Measurements from ENCODE around the gene SLFN5. TPM values are rescaled to one million over a fixed set of nuclear protein-coding genes. Genes with fewer than 3 reads are reported as not detected.

SLFN5 gene
- total and polyA plus RNA-seq, 2 donors (not counting 1 experiment from before 2014, with no cell fraction given): 0.82 to 12.5 TPM

DNA sequence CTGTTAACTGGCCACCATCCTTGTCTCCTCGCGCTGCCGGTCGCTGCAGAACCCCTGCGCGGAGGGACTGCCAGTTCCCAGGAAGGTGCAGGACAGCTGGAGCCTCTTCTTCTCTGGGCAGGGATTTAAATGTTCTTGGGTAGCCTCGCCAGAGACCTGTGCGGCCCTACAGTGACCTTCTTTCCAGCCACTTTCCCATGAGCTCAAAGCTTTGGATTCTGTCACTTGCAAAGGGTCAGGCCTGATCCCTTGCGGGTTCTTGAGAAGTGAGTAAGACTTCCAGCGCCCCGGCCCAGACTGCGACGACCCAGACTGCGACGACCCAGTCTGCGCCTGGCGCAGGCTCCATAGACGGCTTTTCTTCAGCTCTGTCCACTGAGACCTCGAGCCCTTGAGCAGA is 1.4 kb upstream of the SLFN5 start:
- H3K4me1 Mint-ChIP-seq: peaks cover 37% of the 10 kb centered on the region
- DNase-seq (no peak), ATAC-seq (ENCODE audit: low read depth) (no peak)
- Histone ChIP-seq H3K27me3 (replicated peaks in 1 of 4; ENCODE audit: control extremely low read depth in 1 of 4, control insufficient read depth in 3 of 4, insufficient read depth in 4 of 4, low read length in 3 of 4) (no peaks in the 10 kb centered on the region), H3K4me1 (ENCODE audit: control insufficient read depth in 2 of 2, insufficient read depth in 2 of 2, low read length in 2 of 2) (peaks cover 23 to 35% of the 10 kb centered on the region in 2 donors), H3K9ac (ENCODE audit: low read length) (peak overlapping the region; percentile 88), H3K9me3 (ENCODE audit: control extremely low read depth in 1 of 3, control insufficient read depth in 2 of 3, insufficient read depth in 1 of 3, low read length in 2 of 3) (no peaks in the 10 kb centered on the region), H3K27ac (ENCODE audit: low read length in 2 of 2) (no peak overlapping the region), H3K4me3 (ENCODE audit: control extremely low read depth in 1 of 5, extremely low read depth in 1 of 5, insufficient read depth in 1 of 5, low read depth in 2 of 5, low read length in 4 of 5) (peak overlapping the region in 1 of 5 experiments; percentile 98), H3K4me2 (replicated peaks; ENCODE audit: low read depth, low read length, poor library complexity, severe bottlenecking) (peak overlapping the region; percentile 86), H2AFZ (ENCODE audit: insufficient read depth, low read depth, low read length, poor library complexity, severe bottlenecking) (peak overlapping the region; percentile 94), H3K79me2 (ENCODE audit: control insufficient read depth, insufficient read depth, low read length) (peaks cover 24% of the 10 kb centered on the region), H4K20me1 (ENCODE audit: control insufficient read depth, insufficient read depth, low read length, poor library complexity, severe bottlenecking) (peaks cover 10% of the 10 kb centered on the region), H3K36me3 (replicated peaks in 1 of 2; ENCODE audit: control extremely low read depth in 1 of 2, control insufficient read depth in 1 of 2, extremely low read depth in 1 of 2, insufficient read depth in 2 of 2, low read length in 1 of 2) (no peaks in the 10 kb centered on the region)
- H3K27ac Mint-ChIP-seq: peak overlapping the region; percentile 60
- no peak for TF ChIP-seq EZH2 (IDR thresholded peaks at IDR 0.05; ENCODE audit: borderline replicate concordance, insufficient read depth, low read depth, low read length, poor library complexity, severe bottlenecking)
- TF ChIP-seq, protein P1, sequence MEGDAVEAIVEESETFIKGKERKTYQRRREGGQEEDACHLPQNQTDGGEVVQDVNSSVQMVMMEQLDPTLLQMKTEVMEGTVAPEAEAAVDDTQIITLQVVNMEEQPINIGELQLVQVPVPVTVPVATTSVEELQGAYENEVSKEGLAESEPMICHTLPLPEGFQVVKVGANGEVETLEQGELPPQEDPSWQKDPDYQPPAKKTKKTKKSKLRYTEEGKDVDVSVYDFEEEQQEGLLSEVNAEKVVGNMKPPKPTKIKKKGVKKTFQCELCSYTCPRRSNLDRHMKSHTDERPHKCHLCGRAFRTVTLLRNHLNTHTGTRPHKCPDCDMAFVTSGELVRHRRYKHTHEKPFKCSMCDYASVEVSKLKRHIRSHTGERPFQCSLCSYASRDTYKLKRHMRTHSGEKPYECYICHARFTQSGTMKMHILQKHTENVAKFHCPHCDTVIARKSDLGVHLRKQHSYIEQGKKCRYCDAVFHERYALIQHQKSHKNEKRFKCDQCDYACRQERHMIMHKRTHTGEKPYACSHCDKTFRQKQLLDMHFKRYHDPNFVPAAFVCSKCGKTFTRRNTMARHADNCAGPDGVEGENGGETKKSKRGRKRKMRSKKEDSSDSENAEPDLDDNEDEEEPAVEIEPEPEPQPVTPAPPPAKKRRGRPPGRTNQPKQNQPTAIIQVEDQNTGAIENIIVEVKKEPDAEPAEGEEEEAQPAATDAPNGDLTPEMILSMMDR (IDR thresholded peaks at IDR 0.05): no peak
- no peaks in the 10 kb centered on the region for H3K9me3 Mint-ChIP-seq (ENCODE audit: insufficient read depth)
- intact Hi-C loops (cut with micrococcal nuclease): loop anchor here (5.0 kb wide), 6 partner anchors 101 to 561 kb away; partner anchors contain the start of genes CCT6B, LIG3, SLFN13 and ZNF830
- ChIA-PET POLR2A (no interaction called here), CTCF (interaction anchor here (1.7 kb wide), 1 partner anchor 71 kb away, joined by 4 read pairs; no protein-coding TSS in a partner anchor)
- peaks cover 7% of the 10 kb centered on the region for H3K27me3 Mint-ChIP-seq
- WGBS (ENCODE audit: insufficient coverage): 95% methylated on average over 19 of the region's 19 CpGs
- H3K4me3 Mint-ChIP-seq: peak overlapping the region; percentile 99

GRCh38 chr17:35242158-35242804 is 591 bp upstream of the SLFN5 start:
- peak overlapping the region; percentile 88 for H3K9ac ChIP-seq (ENCODE audit: low read length)
- Mint-ChIP-seq H3K4me3 (peak overlapping the region; percentile 99), H3K27me3 (peaks cover 9% of the 10 kb centered on the region), H3K9me3 (ENCODE audit: insufficient read depth) (no peaks in the 10 kb centered on the region), H3K4me1 (peaks cover 33% of the 10 kb centered on the region), H3K27ac (peak overlapping the region; percentile 97)
- peak; percentile 79 for DNase-seq
- H3K27me3 ChIP-seq (replicated peaks in 1 of 4; ENCODE audit: control extremely low read depth in 1 of 4, control insufficient read depth in 3 of 4, insufficient read depth in 4 of 4, low read length in 3 of 4): no peaks in the 10 kb centered on the region
- peak overlapping the region; percentile 75 to 79 for H3K27ac ChIP-seq (ENCODE audit: low read length in 2 of 2)
- ChIA-PET POLR2A (no interaction called here), CTCF (interaction anchor here (1.2 kb wide), 1 partner anchor 14 kb away, joined by 4 read pairs; no protein-coding TSS in a partner anchor)
- H3K79me2 ChIP-seq (ENCODE audit: control insufficient read depth, insufficient read depth, low read length): peaks cover 31% of the 10 kb centered on the region
- H3K36me3 ChIP-seq (replicated peaks in 1 of 2; ENCODE audit: control extremely low read depth in 1 of 2, control insufficient read depth in 1 of 2, extremely low read depth in 1 of 2, insufficient read depth in 2 of 2, low read length in 1 of 2): no peaks in the 10 kb centered on the region
- ATAC-seq (ENCODE audit: low read depth): peak; percentile 37
- peaks cover 13% of the 10 kb centered on the region for H4K20me1 ChIP-seq (ENCODE audit: control insufficient read depth, insufficient read depth, low read length, poor library complexity, severe bottlenecking)
- WGBS (ENCODE audit: insufficient coverage): under 1% methylated on average over 25 of the region's 43 CpGs
- peak overlapping the region; percentile 74 to 98 (median 92) for H3K4me3 ChIP-seq (ENCODE audit: control extremely low read depth in 1 of 5, extremely low read depth in 1 of 5, insufficient read depth in 1 of 5, low read depth in 2 of 5, low read length in 4 of 5)
- peak overlapping the region; percentile 86 for H3K4me2 ChIP-seq (replicated peaks; ENCODE audit: low read depth, low read length, poor library complexity, severe bottlenecking)
- H3K9me3 ChIP-seq (ENCODE audit: control extremely low read depth in 1 of 3, control insufficient read depth in 2 of 3, insufficient read depth in 1 of 3, low read length in 2 of 3): no peaks in the 10 kb centered on the region
- intact Hi-C loops (cut with micrococcal nuclease): loop anchor here (1.0 to 5.0 kb wide), 8 partner anchors 100 to 560 kb away; partner anchors contain the start of genes CCT6B, LIG3, NLE1 and SLFN13
- H3K4me1 ChIP-seq (ENCODE audit: control insufficient read depth in 2 of 2, insufficient read depth in 2 of 2, low read length in 2 of 2): peaks cover 23 to 30% of the 10 kb centered on the region in 2 donors
- H2AFZ ChIP-seq (ENCODE audit: insufficient read depth, low read depth, low read length, poor library complexity, severe bottlenecking): peak overlapping the region; percentile 94
- no peak for TF ChIP-seq EZH2 (IDR thresholded peaks at IDR 0.05; ENCODE audit: borderline replicate concordance, insufficient read depth, low read depth, low read length, poor library complexity, severe bottlenecking)
- TF ChIP-seq, protein P1 (IDR thresholded peaks at IDR 0.05): peak; percentile 19
